ENCODE results near the gene SFXN3.
A peak's percentile ranks its signal among the peaks of the same experiment; 100 is the strongest.

The SFXN3 gene

DNA sequence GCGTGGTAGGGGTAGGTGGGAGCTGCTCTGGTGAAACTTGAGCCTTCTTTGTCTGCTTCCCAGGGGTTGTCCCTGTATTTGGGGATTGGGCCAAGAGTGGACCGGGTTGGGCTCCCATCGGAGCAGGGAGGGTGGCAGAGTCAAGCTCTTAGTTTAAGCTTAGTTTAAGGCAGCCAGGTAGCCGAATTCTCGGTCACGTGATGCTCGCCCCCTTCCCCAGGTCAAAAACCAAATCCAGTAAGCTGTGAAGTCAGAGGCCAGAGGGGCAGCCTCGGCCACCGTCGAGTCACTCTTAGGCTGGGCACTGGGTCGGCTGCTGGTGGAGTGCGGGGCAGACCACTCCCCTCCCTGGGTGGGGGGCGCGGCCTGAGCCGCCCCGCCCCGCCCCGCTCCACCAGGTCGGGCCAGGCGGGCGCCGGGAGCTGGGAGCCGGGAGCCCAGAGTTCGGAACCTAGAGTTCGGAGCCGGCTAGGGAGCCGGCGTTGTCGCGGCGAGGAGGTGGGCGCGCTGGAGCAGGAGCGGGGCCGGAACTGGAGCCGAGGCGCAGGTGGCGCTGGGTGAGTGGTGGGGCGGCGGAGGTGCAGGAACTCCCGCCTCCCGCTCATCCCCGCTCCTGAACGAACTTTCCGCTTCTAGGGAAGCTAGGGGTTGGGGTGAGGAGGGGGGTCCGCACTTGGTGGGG lies 34.2 kb upstream of the SFXN3 start:
- peak overlapping the region; percentile 97 for H3K27ac ChIP-seq (ENCODE audit: low read depth, low read length, poor library complexity, severe bottlenecking)
- peak overlapping the region; percentile 92 for H3K4me3 ChIP-seq (ENCODE audit: low read depth, low read length, poor library complexity, severe bottlenecking)
- no peaks in the 10 kb centered on the region for H3K79me2 ChIP-seq (ENCODE audit: insufficient read depth, low read length)
- TF ChIP-seq EZH2 (IDR thresholded peaks at IDR 0.05; ENCODE audit: borderline replicate concordance, low read length): no peak
- TF ChIP-seq, protein P1, sequence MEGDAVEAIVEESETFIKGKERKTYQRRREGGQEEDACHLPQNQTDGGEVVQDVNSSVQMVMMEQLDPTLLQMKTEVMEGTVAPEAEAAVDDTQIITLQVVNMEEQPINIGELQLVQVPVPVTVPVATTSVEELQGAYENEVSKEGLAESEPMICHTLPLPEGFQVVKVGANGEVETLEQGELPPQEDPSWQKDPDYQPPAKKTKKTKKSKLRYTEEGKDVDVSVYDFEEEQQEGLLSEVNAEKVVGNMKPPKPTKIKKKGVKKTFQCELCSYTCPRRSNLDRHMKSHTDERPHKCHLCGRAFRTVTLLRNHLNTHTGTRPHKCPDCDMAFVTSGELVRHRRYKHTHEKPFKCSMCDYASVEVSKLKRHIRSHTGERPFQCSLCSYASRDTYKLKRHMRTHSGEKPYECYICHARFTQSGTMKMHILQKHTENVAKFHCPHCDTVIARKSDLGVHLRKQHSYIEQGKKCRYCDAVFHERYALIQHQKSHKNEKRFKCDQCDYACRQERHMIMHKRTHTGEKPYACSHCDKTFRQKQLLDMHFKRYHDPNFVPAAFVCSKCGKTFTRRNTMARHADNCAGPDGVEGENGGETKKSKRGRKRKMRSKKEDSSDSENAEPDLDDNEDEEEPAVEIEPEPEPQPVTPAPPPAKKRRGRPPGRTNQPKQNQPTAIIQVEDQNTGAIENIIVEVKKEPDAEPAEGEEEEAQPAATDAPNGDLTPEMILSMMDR (IDR thresholded peaks at IDR 0.05; ENCODE audit: low read length): no peak
- peaks cover 17% of the 10 kb centered on the region; the same call in 1 of the 2 replicates for H3K36me3 ChIP-seq (ENCODE audit: insufficient read depth, low read length)
- H3F3A ChIP-seq (ENCODE audit: insufficient read depth, low read length): no peaks in the 10 kb centered on the region; the same call in 1 of the 2 replicates
- peak overlapping the region; percentile 88 for H3K9ac ChIP-seq (ENCODE audit: low read length)
- H3K4me1 ChIP-seq (ENCODE audit: insufficient read depth, low read length, severe bottlenecking): peaks cover 18% of the 10 kb centered on the region
- H3K9me2 ChIP-seq (ENCODE audit: low read depth, low read length): no peaks in the 10 kb centered on the region
- no peaks in the 10 kb centered on the region for H3K9me3 ChIP-seq (ENCODE audit: low read length)
- H2AFZ ChIP-seq (ENCODE audit: low read length): no peak overlapping the region
- no peaks in the 10 kb centered on the region for H4K20me1 ChIP-seq (ENCODE audit: insufficient read depth, low read length)
- H3K4me2 ChIP-seq (ENCODE audit: low read length): peak overlapping the region; percentile 89
- H3K27me3 ChIP-seq (ENCODE audit: insufficient read depth, low read length): no peaks in the 10 kb centered on the region

DNA sequence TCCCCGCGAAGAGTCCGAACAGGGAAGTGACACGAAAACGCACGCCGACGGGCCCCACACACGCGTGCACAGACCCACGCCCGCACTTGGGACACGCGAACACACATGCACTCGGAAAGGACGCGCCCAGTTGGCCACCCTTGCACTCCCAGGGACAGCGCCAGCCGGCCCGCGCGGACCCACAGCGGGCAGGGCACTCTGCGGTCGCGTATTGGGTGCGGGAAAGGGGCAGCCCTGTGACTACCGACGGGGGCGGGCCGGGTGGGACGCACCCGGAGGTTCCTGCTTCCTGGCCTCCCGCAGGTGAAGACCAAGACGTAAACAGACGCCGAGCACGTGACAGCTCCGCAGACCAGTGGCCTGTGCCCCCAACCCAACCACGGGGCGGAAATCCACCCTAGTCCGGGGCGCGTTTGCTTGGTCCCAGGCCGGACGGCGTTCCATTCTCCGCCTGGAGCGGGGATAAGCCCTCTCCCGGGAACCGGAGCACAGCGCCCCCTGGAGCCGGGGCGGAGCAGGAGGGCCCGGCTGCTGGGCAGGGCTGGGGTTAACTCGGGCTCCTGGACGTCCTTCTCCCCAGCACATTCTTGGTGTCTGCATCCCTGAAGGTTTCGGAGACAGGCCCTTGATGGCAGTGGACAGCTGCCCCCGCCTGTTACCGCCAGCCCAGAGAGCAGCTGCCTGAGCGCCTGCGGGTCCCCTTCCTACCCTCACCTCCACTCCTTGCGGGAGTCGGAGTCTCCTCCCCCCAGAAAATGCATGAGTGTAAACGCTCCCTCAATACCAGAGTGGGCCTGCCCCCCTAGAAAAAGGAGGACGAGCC lies 33.5 kb upstream of the SFXN3 start:
- H3K4me3 ChIP-seq (ENCODE audit: low read depth, low read length, poor library complexity, severe bottlenecking): peak overlapping the region; percentile 92
- H3K9me3 ChIP-seq (ENCODE audit: low read length): no peaks in the 10 kb centered on the region
- no peak overlapping the region for H2AFZ ChIP-seq (ENCODE audit: low read length)
- peak overlapping the region; percentile 89 for H3K4me2 ChIP-seq (ENCODE audit: low read length)
- H3F3A ChIP-seq (ENCODE audit: insufficient read depth, low read length): no peaks in the 10 kb centered on the region; the same call in 1 of the 2 replicates
- no peak for TF ChIP-seq EZH2 (IDR thresholded peaks at IDR 0.05; ENCODE audit: borderline replicate concordance, low read length)
- TF ChIP-seq, protein P1 (IDR thresholded peaks at IDR 0.05; ENCODE audit: low read length): peak; percentile 62
- H4K20me1 ChIP-seq (ENCODE audit: insufficient read depth, low read length): no peaks in the 10 kb centered on the region
- peaks cover 17% of the 10 kb centered on the region; the same call in 1 of the 2 replicates for H3K36me3 ChIP-seq (ENCODE audit: insufficient read depth, low read length)
- H3K79me2 ChIP-seq (ENCODE audit: insufficient read depth, low read length): no peaks in the 10 kb centered on the region
- H3K9me2 ChIP-seq (ENCODE audit: low read depth, low read length): no peaks in the 10 kb centered on the region
- peak overlapping the region; percentile 97 for H3K27ac ChIP-seq (ENCODE audit: low read depth, low read length, poor library complexity, severe bottlenecking)
- peak overlapping the region; percentile 88 for H3K9ac ChIP-seq (ENCODE audit: low read length)
- no peaks in the 10 kb centered on the region for H3K27me3 ChIP-seq (ENCODE audit: insufficient read depth, low read length)
- peaks cover 18% of the 10 kb centered on the region for H3K4me1 ChIP-seq (ENCODE audit: insufficient read depth, low read length, severe bottlenecking)

DNA sequence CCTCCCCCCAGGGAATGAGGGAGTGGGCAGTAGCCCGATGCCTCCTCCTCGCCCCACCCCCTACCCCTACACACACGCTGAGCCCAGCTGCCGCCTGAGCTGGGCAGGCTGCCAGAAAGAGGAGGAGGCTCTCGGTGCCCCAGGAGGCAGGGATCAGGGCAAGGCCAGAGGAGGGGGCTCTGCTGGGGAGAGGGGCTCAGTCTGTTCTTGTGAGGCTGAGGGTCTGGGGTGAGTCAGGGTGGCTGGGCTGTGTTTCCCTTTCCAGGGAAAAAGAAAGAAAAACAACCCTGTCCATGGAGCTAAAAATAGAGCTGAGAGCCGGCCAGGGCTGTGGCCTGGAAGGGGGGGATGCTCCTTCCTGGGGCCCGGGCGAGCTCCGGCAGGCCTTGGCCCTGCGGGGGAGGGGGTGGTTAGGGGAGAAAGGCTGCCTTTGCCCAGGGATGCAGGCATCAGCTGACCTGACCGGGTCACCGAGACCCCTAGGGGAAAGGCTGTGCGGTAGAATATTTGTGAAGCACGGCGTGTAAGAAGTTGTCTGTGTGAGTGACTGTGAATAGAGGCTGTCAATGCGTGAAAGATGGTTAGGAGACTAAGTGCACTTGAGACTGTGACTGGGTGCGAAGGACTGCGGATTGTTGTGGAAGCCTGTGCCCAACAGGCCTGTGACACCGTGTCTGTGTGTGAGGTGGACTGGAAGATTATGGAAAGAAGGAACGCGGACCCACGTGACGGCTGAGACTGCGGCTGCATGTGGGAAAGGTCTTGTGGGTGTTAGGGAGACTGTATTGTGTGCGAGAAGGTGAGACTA lies 32.6 kb upstream of the SFXN3 start:
- no peak for TF ChIP-seq EZH2 (IDR thresholded peaks at IDR 0.05; ENCODE audit: borderline replicate concordance, low read length)
- TF ChIP-seq, protein P1 (IDR thresholded peaks at IDR 0.05; ENCODE audit: low read length): no peak
- no peaks in the 10 kb centered on the region for H3K9me3 ChIP-seq (ENCODE audit: low read length)
- no peaks in the 10 kb centered on the region for H3K9me2 ChIP-seq (ENCODE audit: low read depth, low read length)
- peak overlapping the region; percentile 88 for H3K9ac ChIP-seq (ENCODE audit: low read length)
- H3F3A ChIP-seq (ENCODE audit: insufficient read depth, low read length): no peaks in the 10 kb centered on the region; the same call in 1 of the 2 replicates
- peak overlapping the region; percentile 97 for H3K27ac ChIP-seq (ENCODE audit: low read depth, low read length, poor library complexity, severe bottlenecking)
- peak overlapping the region; percentile 89 for H3K4me2 ChIP-seq (ENCODE audit: low read length)
- peak overlapping the region; percentile 92 for H3K4me3 ChIP-seq (ENCODE audit: low read depth, low read length, poor library complexity, severe bottlenecking)
- no peak overlapping the region for H2AFZ ChIP-seq (ENCODE audit: low read length)
- H3K27me3 ChIP-seq (ENCODE audit: insufficient read depth, low read length): no peaks in the 10 kb centered on the region
- H4K20me1 ChIP-seq (ENCODE audit: insufficient read depth, low read length): no peaks in the 10 kb centered on the region
- H3K36me3 ChIP-seq (ENCODE audit: insufficient read depth, low read length): peaks cover 13% of the 10 kb centered on the region; the same call in 1 of the 2 replicates
- peaks cover 18% of the 10 kb centered on the region for H3K4me1 ChIP-seq (ENCODE audit: insufficient read depth, low read length, severe bottlenecking)
- no peaks in the 10 kb centered on the region for H3K79me2 ChIP-seq (ENCODE audit: insufficient read depth, low read length)

Measured in OCI-LY1 (cell line).